M059J (cell line): ENCODE measurements around the gene ADAMTS15. TPM values are rescaled to one million over a fixed set of nuclear protein-coding genes. Genes with fewer than 3 reads are reported as not detected.

ENCODE experiments used
- total RNA-seq: library from RNA; depleted of rRNA; stranded (reverse); fragments of >200 nt; shearing (Covaris generic); gene quantifications from 2 replicates; pipeline ENCODE4 v1.2.3, GENCODE V29; 2014; rRNA removed

Gene ADAMTS15
- total RNA-seq, 1 experiment from 2014 or later: 10.9 TPM

Other genes starting within 250 kb of the ADAMTS15 start
- 17.0 and 27.4 TPM in 2 replicates for gene ZBTB44, start 133.7 kb upstream of the ADAMTS15 start, total RNA-seq
- not detected in 2 replicates for gene ADAMTS8, start 20.0 kb upstream of the ADAMTS15 start, total RNA-seq